GM18868 (cell line): ENCODE measurements around the gene GATD1.
A peak's percentile ranks its signal among the peaks of the same experiment; 100 is the strongest.

Experiments
- ATAC-seq: cut with Tn5 transposase; IDR thresholded peaks from one replicate; pipeline ENCODE4 v1.9.1; 2021; ENCODE audit warnings: mild to moderate bottlenecking, moderate library complexity; ENCODE audit not compliant: unreplicated experiment

GATD1 gene

DNA sequence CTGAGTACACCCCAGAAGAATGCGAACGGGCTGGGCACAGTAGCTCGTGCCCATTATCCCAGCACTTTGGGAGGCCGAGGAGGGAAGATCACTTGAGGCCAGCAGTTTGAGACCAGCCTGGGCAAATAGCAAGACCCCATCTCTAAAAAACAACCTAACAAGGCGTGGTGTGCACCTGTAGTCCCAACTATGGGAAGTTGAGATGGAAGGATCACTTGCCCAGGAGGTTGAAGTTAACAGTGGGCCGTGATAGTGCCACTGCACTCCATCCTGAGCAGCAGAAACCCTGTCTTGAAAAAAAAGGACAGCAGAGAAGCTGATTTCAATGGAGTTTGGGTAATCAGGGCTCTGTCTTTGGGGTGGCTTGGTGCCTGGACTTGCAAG lies 35.8 kb upstream of the GATD1 start:
- ATAC-seq = no peak

DNA sequence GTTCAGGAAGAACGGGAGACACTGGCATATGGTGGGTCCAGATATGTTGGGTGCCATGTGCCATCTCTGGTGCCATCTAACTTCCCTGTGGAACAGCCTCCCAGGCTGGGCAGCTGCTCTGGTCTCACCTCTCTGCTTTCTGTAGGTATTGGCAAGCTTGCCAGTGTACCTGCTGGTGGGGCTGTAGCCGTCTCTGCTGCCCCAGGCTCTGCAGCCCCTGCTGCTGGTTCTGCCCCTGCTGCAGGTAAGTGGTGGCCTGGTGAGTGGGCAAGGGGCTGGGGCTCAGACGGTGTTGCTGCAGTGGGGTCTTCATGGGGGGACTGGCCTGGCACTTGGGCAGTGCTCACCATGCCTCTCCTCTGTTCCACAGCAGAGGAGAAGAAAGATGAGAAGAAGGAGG lies 35.1 kb upstream of the GATD1 start:
- no peak for ATAC-seq

DNA sequence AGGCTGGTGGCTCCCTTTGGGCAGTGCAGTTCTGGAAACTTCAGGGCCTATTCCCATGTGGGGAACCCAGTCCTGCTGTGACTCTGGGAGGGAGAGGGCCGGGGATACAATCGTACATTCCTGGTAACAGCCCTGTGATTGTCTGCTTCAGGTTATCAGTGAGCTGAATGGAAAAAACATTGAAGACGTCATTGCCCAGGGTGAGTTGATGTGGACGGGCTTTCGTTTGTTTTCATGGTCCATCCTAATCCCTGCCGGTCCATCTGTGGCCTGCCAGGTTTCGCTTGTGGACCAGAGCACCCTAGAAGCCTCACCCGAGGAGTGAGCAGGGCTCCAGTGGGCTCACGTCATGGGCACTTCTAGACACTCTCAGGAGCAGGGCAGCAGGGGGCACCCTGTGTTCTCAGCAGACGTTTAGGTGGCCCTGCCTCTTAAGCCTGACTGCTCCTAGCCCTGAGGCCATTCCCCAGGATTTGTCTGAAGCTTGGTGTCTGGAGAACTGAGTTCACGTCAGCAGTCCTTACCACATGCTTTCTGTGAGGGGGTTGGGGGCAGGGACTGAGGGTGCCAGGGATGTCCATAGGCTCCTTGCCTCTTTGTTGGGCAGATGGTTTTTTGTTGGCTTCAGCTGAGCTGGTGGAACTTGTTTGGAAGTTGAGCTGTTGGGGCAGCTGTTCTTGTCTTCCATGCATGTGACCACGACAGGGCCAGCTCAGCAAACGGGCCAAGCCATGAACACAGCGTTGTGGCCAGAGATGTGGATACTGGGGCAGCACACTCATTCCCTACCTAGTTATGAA lies 34.4 kb upstream of the GATD1 start:
- ATAC-seq = no peak

DNA sequence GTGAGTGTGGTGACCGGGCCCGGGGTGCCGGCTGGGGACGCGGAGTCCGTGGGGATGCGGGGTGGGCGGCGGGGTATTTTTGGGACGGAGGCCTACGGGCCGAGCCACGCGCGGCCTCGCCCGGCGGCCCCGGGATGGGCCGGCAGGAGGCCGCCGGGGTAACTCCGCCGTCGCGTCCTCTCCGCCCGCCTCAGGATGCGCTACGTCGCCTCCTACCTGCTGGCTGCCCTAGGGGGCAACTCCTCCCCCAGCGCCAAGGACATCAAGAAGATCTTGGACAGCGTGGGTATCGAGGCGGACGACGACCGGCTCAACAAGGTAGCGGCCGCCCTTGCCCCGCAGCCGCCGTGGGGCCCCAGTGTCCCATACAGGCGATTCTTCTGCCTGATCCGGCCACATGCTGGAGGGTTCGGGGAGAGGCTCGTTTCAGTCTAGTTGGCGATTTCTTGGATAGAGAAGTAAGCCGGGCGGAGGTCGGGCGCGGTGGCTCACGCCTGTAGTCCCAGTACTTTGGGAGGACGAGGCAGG lies 32.8 kb upstream of the GATD1 start:
- no peak for ATAC-seq

DNA sequence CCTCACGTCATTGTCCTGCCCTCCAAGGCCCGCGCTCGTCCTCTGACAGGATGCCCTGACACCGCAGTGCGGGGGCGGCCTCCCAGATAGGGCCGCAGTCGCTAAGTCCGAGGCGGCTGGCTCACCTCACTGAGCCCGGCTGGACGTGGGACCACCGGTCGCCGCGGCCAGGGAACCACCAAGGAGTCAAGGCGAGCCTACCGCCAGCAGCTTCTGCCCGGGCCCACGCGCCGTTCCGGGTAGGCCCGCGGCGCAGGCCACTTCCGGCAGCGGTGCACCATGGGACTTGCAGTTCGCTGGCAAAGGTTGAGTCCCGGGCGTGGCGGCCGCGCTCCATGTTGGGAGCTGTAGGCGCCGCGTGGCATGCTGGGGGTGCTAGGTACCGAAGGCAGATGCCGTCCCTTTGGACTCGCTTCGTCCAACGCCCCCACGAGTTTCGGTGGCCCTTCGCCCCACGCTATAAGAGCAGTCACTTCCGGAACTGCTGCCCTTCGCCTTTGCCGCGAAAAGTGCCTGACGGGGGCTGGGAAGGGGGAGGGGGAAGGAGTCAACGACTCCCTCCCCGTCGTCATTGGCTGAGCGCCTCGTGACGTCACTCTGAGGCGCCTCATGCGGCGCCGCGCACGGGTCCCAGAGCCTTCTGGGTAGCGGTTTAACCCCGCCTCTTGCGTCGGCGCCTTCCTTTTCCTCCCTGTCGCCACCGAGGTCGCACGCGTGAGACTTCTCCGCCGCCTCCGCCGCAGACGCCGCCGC lies 32.2 kb upstream of the GATD1 start, which contains the start of gene RPLP2:
RPLP2 (plus strand) TSS at position 681 of the 753 bp plus-strand sequence. CDS start 268 bp downstream, outside the sequence.
- ATAC-seq = peak; percentile 70

DNA sequence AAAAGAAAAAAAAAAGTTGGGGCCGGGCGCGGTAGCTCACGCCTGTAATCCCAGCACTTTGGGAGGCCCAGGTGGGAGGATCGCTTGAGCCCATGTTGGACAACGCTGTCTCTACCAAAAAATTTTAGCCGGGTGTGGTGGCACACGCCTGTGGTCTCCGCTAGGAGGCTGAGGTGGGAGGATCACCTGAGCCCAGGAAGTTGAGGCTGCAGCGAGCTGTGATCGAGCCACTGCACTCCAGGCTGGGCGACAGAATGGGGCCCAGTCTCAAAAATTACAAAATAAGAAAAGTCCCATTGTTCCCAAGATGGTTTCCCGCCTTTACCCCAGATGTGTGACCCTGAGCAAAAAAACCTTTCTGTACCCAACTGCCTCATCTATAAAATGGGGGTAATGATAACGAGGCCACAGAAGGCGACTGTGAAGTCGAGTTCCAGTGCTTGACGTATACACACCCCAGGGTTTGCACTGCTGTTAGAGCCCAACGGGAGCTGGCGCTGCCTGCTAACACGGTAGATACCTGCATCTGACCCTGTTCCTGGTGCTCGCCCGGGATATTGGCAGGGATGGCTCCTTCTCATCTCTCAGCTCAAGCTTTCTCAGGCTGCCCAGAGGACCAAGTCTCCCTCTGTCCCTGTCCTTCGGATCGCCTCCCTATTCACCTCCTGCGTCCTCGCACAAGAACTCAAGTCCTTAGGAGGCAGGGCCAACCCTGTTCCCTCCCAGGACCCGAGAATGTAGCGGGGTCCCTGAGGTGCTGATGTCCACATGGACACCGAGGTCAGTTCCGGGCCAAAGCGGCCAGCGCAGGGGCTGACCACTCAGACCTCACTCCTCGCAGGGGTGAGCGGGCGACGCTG lies 31.4 kb upstream of the GATD1 start:
- peak; percentile 1 for ATAC-seq

DNA sequence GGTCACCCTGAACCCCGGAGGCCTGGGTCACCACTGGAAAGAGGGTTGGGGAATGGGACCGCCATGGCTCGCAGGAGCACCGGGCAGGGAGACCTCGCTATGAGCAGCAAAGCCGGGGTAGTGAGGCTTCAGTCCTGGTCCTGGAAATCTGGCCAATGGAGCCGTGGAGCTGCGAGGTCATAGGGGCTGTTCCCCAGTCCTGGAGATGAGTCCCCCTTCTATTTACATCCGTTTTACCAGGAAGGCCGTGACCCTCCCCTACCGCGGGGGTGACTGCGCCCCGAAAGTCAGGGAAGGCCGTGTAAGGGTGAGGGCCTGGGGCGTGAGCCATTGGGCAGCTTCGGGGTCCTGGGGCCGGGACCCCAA lies 27.3 kb upstream of the GATD1 start:
- no peak for ATAC-seq

DNA sequence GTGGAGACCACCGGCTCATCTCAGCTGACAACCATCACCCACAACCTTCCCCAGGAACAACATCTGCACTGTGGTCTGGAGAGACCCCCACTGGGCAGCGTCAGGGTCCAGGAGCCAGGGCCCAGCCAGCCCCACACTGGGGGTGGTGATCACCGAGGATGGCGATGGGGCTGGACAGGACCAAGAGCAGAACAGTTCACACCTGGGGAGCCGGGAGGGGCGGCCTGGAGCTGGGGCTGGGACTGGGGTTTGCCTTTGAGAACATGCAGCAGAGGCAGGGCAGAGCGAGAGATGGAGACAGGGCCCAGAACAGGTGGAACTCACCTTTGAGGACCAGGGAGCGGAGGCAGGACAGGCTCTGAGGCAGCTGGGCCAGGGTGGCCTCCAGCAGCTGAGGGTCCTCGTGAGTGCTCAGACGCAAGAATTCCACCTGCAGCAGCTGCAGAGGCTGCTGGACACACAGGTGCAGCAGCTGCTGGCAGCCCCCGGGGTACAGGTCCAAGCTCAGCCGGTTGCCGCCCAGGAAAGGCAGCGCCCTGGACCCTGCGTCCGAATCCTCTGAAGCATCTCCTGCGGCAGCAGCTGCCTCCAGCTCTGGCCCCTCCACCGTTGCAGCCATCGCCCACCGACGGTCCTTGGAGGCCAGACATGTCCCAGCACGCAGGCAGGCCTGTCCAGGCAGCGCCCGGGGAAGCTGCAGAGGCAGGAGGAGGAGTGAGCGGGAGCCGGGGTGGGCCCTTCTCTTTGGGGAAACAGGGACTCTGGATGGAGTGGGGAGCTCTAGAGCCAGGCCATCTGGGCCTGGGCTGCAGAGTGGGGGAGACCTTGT lies 26.7 kb upstream of the GATD1 start:
- ATAC-seq = no peak

DNA sequence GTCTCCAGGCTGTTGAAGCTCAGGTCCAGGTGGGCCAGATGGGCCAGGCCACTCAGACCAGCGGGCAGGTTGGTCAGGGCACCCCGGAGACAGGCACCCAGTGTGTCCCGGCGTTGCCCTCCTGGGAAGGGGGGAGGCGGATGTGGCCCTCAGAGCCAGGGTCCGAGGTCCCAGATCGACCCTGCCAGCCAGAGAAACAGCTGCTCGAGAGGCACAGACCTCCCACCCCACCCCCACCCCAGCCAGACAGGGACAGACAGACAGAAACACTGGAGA lies 26.1 kb upstream of the GATD1 start:
- no peak for ATAC-seq

DNA sequence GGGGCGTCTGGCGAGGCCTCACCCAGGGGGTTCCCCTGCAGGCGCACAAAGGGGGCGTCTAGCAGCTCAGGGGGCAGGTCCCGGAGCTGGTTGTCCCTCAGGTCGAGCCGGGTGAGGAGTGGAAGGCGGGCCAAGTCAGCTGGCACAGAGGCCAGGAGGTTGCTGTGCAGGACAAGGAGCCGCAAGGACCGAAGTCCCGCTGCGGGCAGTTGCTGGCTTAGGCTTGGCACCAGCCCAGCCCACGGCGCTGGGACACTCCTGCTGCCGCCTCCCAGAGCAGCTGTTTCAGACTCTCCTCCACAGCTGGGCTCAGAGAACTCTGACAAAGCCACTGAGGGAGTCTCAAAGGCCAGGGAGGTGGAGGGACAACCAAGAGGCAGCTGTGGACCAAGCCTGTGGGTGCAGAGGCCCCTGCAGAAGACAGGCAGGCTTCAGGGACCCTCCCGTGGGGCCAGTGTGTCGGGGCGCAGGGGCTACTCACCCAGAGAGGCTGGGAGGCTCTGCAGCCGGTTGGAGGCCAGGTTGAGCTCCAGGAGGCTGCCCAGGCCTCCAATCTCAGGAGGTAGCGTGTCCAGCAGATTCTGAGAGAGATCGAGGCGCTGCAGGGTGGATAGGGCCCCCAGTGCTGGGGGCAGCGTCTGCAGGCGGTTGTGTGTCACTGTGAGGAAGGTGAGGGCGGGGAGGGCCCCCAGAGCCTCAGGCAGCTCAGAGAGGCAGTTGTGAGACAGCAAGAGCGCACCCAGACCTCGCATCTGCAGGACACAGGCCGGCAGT lies 25.6 kb upstream of the GATD1 start:
- no peak for ATAC-seq

DNA sequence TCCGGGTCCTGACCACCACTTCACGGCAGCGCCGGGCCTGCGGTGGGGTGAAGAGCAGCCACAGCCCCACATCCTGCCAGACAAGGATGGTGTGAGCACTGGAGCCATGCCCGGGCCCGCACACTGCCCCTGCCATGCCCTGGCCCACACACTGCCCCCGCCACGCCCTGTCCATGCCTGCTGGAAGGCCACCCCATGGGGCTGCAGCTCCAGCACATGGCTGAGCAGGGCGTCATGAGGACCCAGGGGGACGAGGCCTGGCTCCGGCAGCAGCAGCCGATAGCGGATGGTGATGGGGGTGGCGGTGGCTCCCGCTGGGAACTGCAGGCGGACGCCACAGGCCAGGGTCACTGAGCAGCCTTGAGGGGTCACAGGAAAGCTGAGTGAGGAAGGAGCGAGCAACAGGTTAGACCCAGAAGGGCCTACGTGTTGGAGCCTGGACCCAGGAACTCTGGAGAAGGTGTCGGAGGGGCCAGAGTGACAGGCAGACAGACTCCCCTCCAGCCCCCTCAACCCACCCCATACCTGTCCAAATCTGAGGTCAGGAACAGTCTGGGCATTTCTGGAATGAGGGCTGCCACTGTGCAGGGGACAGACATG lies 24.8 kb upstream of the GATD1 start:
- no peak for ATAC-seq

DNA sequence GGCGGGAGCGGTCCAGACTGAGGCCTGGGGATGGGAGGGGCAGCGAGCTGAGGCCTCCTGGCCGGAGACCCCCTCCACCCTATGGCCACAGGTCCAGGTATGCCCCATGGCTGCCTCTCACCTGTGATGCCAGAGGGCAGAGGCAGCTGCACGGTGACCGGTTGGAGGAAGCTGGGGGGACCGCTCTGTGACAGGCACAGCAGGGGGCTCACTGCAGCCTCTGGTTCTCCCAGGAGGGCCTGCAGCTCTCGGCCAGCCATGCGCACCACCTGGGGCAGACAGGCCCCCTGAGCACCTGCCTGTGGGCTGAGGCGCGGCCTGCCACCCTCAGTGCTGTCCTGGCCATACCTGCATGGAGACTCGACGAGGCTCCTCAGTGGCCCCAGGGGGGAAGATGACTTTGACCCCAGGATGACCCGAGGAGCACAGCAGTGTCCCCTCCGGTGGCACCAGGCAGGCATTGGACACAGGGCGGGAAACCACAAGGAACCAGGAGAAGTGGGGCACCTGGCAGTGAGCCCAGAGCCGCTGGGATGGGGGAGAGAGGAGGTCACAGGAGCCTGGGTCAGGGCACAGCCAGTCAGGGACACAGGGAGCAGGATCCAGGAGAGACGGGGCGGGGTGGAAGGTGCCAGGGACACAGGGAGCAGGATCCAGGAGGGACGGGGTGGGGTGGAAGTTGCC lies 24.0 kb upstream of the GATD1 start:
- no peak for ATAC-seq

DNA sequence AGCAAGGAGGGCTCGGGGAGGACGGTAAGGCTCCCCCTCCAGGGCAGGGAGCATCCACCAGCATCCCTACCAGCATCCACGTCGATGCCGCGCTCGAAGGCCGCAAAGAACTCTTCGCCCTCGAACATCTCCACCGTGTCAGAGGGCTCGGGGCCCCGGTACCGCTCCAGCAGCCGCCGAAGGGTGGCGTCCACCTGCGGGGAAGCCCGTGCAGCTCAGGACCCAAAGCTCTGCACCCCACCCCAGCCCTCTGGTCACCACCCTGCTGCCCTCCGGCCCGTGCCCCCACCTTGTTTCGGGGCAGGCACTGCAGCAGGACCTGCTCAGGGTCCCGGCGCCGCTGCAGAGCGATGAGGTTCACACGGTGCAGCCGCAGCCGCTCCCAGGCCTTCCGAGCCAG lies 23.2 kb upstream of the GATD1 start:
- ATAC-seq = no peak

DNA sequence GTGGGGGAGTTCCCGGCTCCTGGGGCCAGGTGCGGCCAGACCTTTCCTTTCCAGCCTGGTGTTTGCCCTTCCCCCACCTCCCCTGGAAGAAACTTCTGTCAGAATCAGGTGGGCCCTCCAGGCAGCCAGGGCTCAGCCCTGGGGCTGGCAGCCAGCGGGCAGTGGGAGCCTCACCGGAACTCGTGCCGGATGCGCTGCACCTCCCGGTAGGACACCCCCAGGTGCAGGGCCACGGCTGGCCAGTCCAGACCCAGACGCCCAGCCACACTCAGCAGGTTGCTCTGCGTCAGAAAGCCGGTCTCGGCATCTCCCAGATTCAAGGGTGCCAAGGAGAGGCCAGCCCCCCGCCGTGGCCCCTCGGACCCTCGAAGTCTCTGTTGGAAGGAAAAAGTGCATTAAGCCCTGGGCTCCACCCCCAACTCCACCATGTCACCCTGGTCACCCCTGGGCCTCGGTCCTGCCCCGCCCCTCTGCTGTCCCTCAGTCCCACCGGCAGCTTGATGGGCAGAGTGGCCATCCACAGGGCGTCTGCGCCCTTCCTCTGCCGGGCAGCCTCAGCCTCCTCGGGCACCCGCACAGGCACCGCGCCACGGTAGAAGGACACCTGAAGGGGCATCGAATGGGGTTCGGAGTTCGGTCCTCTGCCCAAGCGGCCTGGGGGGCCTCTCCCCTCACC lies 22.5 kb upstream of the GATD1 start:
- no peak for ATAC-seq

DNA sequence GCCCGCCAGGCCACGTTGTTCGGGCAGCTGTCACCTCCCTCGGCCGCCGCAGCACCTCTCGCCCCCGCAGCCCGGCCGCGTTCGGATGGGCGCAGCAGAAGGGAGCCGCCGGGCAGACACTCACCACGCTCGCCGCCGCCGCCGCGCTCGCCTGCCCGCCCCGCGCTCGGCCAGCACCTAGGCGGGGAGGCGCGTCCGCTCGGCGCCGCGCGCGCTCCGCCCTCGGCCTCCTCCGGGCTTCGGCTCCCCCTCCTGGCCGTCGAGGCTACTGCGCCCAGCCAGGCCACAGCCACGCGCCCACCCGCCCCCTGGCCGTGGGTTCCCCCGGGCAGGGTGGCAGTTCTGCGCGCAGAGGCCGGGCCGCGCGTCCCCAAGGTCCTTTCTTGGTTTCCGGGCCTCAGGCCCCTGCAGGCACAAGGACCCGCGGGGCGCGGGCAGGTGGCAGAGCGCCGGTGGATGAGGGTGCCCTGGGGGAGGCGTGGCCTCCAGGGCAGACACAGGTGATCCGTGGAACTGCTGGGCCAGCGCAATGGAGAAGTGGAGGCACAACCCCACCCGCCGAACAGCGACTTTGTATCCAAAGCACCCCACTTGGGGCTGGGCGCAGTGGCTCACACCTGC lies 20.9 kb upstream of the GATD1 start, which contains the start of gene SLC25A22:
SLC25A22 (minus strand) TSS at position 189 of the 621 bp plus-strand sequence. CDS start 3,275 bp downstream, outside the sequence.
- peak; percentile 61 for ATAC-seq

DNA sequence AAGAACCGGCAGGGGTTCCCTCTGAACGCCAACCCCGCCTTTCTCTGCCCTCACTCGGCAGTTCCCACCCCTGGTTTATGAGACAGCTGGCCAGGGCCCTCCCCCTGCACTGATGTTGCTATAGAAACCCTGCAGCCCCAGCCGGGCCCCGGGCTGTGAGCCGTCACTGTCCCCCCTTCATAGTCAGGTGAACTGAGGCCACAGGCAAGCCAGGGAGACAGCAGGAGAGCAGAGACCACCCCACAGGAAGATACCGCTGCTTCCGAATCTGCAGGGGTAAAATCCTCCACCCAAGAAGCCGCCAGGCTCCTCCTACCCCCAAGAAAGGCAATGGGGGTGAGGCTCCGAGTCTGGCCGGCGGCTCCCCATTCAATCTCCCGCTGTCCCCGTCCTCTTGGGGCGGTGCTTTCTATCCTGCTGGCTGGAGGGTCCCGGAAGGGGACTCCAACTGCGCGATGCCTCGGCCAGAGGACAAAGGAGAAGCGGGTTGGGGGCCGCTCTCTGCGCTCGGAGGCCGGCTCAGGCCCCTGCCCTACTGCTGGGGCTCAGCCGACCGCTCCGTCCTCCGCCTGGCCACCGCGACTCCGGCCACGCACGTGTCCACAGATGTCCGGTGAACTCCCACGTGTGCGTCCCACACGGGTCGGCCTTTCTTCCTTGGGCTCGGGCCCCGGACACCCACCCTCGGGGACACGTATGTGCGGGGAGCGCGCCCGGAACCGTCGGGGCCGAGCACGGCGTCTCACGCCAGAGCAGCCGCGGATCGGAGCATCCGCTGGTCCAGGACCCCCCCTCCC lies 20.2 kb upstream of the GATD1 start:
- peak; percentile 49 for ATAC-seq
